GM19463 (cell line): ENCODE data around the gene CCR4.
A peak's percentile ranks its signal among the peaks of the same experiment; 100 is the strongest.
"Not testable (repeated sequence)": the region's sequence is repeated elsewhere in the genome, so short reads cannot be mapped to it uniquely, and the experiment has no call there.

Source experiments
- ATAC-seq: cut with Tn5 transposase; IDR thresholded peaks from one replicate; pipeline ENCODE4 v1.9.1; 2021; ENCODE audit warnings: mild to moderate bottlenecking, moderate library complexity; ENCODE audit not compliant: unreplicated experiment

CCR4 gene

DNA sequence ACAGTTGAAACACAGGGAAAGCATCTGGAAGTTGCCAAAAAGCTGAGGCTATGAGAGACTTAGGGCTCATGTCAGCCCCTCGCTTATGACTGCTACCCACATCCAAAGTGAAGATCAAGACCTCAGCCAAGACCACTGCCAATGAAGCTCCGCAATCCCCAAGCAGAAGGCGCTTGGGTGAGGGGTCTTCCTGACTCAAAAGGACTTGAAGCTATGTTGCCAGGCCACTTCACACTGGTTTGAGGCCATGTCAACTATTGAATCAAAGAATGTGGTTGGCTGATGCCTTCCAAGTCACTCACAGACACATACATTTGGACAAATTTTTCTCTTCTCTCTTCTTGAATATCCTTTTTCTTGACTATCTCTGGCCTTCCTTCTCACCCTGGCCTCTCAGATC is 928 bp upstream of the CCR4 start:
- no peak for ATAC-seq

DNA sequence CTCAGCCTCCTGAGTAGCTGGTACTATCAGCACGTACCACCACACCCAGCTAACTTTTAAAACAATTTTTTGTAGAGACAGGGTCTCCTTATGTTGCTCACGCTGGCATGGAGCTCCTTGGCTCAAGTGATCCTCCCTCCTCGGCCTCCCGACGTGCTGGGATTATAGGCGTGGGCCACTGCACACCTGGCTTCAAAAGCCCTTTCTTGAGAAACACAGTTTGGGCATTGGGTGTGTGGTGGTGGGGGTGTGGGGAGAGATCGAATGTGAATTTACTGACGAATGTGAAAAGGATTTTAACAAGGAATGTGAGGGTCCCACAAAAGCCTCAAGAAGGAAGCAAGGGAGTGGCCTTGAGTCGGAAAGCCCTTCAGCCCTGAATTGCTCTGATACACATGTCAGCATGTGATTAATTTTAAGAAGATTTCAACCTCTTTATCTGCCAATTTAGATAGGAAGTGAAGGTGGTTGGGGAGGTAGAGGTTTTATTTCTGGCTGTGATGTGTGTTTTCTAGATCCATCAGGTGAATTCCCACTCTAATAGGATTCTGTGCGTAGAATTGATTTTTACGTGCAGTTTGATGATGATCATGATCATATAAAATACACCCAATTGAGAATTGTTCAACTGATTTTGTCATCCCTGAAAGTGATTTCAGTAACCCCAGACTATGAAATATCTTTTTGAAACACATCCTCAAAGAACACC is 1.1 kb downstream of the CCR4 start:
- ATAC-seq: no peak

DNA sequence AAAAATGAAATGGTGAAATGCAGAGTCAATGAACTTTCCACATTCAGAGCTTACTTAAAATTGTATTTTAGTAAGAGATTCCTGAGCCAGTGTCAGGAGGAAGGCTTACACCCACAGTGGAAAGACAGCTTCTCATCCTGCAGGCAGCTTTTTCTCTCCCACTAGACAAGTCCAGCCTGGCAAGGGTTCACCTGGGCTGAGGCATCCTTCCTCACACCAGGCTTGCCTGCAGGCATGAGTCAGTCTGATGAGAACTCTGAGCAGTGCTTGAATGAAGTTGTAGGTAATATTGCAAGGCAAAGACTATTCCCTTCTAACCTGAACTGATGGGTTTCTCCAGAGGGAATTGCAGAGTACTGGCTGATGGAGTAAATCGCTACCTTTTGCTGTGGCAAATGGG is 3.1 kb downstream of the CCR4 start:
- ATAC-seq: no peak

DNA sequence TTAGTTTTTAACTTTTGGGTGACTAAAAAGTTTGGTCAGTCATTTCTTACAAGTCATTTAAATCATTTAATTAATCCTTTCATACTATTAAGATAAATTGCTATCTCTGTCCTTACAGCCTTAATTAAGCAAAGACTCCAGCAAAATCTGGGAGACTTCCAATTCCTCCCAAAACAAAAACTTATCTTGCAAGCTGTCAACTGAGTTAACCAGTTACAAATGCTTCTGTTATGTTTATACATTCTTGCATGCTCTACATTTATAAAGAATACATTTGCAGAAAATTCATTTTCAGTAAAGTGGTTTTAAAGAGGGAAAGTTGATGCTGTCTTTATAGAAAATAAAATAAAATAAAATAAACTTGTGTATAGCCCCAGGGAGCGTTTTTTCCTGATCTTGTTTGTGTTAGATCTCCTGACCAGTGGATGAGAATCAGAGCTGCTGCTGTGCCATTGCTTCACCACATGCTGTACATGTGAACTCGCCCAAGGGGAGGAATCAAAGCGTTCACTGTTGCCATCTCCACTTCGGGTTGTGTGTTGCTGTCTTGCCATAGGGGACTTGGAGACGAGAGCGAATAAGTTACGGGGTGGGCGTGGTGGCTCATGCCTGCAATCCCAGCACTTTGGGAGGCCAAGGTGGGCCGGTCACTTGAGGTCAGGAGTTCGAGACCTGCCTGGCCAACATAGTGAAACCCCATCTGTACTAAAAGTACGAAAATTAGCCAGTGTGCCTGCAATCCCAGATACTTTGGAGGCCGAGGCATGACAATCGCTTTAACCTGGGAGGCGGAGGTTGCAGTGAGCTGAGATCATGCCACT is 5.5 kb downstream of the CCR4 start:
- ATAC-seq: no peak

DNA sequence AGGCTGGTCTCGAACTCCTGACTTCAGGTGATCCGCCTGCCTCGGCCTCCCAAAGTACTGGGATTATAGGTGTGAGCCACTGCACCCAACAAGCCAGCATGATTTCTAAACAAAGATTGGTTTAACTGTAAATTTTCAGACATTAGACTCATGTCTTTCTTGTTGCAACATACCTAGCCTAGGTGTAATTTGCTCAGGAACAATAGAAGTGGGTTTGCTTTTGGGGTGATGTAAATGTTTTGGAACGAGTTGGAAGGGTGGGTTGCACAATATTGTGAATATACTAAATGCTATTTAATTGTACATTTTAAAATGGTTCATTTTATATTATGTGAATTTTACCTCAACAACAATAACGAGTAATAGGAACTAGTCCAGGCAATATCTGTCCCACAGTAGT is 7.1 kb downstream of the CCR4 start:
- ATAC-seq: no peak

DNA sequence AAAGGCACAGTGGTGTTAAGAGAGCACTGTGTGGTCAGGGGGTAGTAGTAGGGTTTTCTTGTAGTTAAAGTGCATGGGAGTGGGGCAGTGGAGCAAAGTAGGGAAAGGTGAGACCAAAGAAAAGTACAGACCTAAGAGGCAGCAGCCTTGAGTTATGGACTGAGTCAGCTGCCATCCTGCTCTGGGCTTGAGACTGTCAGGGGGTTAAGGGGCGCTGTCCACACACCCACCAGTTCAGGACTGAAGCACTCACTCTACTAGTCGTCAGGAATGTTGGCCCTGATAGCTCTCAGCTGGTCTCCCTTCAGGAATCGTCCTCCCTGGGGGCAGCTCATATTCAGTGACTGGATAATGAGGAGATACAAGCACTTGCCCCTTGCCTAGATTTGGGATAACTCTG is 7.9 kb downstream of the CCR4 start:
- no peak for ATAC-seq

DNA sequence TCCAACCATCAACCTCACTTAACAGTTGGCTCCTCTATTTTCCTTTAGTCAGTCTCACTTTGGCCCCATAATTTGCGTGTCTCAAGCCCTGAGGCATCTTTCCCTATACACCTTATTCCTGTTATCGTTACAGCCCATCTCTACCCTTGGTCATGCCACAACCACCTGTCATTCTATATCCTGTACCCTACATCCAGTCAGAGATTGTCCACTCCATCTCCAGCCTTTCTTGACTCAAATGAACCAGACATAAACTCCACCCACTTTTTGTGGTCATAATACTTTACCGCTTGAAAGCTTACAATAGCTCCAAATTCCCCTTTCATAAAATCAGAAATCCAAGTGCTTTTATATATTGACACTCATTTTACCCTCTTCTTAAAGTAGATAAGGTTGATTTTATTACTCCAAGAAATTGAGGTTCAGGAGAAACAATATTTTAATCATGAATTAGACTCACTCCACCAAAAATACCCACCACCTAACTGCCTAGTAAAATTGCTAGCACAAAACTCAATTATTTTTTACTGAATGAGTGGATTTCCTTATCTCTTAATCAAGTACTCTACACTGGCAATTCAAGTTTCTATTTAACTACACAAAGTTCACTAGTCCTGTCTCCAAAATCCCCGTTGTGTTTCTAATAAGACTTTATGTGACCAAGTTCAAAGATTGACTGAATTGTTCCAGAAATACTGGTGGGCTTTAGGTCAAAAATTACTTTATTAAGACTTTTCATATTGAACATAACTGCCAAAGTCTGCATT is 9.1 kb downstream of the CCR4 start:
- ATAC-seq: peak; percentile 68

DNA sequence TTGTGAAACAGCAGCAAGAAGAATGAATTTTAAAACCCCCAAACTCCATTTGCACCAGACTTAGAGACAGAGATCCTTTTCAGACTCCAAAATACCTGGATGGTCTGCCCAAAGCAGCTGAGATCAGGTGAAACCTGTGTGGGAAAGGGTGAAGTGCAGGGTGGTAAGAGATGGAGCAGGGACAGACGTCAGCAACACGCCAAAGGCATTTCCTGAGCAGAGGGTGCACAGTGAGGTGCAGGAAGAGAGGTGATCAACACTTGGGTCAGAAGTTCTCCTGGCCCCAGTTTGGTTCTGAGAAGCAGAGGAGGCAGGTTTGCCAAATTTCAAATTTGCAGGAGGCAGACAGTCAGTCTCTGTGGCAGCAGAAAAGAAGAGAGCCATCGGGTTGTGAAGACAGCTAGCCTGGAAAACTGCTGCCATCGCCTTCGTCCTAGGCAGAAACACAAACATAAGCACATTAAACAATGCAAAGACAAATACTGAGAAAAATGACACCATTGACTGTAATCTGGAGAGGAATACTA is 9.8 kb downstream of the CCR4 start:
- ATAC-seq: no peak

DNA sequence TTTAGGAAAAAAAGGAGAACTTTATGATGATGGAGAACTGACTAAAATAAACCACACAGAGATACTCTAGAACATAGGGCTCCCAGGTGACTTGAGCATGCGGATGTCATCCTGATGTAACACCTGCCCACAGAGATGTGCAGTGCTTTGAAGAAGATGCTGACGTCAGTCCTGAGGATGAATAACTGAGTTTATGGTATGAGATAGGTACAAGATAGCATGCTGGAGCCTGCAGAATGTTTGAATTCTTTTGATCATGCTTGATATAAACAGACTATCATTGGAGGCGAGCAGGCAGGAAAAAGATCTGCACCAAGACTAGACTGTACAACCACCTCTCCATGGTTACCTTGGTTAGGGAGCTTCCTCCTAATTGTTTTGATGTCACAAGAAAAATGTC is 12.4 kb downstream of the CCR4 start:
- no peak for ATAC-seq

DNA sequence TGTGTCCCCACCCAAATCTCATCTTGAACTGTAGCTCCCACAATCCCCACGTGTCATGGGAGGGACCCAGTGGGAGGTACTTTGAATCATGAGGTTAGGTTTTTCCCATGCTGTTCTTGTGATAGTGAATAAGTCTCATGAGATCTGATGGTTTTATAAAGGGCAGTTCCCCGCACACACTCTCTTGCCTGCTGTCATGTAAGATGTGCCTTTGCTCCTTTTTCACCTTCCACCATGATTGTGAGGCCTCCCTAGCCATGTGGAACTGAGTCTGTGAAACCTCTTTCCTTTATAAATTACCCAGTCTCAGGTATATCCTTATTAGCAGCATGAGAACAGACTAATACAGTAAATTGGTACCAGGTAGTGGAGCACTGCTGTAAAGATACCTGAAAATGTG is 13.3 kb downstream of the CCR4 start:
- ATAC-seq: not testable (repeated sequence)

DNA sequence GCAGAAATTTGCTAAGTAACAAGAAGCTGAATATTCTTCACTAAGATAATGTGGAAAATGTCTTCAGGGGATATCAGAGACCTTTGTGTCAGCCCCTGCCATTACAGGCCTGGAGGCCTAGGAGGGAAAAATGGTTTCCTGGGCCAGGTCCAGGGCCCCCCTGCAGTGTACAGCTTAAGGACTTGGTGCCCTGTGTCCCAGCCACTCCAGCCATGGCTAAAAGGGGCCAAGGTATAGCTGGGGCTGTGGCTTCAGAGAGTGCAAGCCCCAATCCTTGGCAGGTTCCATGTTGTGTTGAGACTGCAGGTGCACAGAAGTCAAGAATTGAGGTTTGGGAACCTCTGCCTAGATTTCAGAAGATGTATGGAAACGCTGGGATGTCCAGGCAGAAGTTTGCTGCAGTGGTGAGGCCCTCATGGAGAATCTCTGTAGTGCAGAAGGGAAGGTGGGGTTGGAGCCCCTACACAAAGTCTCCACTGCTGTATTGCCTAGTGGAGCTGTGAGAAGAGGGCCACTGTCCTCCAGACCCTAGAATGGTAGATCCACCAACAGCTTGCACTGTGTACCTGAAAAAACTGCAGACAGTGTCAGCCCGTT is 14.3 kb downstream of the CCR4 start:
- not testable (repeated sequence) for ATAC-seq

DNA sequence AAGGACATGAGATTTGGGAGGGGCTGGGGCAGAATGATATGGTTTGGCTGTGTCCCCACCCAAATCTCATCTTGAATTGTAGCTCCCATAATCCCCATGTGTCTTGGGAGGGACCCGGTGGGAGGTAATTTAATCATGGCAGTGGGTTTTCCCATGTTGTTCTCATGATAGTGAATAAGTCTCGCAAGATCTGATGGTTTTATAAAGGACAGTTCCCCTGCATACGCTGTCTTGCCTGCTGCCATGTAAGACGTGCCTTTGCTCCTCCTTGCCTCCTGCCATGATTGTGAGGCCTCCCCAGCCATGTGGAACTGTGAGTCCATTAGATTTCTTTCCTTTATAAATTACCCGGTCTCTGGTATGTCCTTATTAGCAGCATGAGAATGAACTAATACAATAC is 15.2 kb downstream of the CCR4 start:
- not testable (repeated sequence) for ATAC-seq

DNA sequence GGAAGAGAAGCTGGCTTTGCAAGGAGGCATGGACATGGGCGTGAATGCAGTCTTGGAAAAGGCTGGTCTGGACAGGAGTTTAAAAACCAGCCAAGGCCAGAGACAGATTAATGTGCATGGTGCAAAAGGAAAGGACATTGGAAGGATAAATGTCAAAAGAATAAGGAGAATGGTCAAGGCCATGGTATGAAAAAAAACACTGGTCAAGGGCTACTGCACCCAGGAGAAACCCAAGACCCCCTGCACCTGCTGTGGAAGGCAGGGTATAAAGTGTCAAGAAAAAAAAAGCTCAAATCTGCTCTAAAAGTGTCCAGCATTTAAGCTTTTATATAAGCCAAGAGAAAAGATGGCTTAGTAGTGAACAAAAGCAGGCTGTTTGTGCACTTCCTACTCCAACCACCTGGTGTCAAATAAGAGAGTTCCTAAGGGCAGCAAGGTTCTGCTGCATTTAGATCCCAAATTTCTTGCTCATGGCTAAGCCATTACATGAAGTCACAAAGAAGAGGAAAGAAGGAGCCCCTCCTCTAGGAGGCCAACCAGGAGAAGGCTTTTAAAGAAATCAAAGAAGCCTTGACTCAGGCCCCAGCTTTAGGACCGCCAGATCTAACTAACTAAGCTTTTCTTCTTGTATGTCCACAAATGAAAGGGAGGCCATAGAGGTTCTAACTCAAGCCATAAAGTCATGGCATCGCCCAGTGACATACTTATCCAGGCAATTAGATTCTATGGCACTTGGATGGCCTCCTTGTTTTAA is 16.9 kb downstream of the CCR4 start:
- no peak for ATAC-seq

DNA sequence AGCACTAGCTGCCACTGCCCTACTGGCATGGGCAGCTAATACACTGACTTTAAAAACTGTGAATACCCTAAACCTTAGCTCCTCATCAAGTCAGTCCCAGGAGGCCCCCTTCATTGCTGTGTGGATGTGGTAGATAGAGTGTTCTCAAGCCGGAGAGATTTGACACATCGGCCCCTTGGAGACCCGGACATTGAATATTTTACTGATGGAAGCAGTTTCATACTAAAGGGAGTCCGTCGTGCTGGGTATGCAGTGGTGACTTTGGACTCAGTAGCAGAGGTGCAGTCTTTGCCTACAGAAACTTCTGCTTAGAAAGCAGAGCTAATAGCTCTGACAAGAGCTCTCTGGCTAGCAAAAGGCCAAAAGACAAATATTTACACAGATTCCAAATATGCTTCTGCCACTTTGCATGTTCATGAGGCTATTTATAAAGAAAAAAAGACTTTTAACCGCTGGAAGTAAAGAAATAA is 17.5 kb downstream of the CCR4 start:
- ATAC-seq: no peak

DNA sequence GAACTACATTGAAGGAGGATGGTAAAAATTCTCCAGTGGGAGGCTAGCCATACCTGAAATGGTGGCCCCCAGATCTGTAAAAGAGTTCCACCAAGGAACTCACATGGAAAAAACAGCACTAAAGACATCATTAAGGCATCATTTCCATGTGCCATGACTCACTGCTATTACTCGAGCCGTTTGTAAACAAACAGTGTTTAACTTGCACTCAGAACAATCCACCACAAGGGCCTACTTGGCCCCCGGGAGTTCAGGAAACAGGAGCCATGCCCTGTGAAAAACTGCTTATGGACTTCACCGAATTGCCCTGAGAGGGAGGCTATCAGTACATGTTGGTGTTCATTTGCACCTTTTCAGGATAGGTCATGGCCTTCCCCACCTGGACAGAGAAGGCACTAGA is 18.2 kb downstream of the CCR4 start:
- no peak for ATAC-seq

DNA sequence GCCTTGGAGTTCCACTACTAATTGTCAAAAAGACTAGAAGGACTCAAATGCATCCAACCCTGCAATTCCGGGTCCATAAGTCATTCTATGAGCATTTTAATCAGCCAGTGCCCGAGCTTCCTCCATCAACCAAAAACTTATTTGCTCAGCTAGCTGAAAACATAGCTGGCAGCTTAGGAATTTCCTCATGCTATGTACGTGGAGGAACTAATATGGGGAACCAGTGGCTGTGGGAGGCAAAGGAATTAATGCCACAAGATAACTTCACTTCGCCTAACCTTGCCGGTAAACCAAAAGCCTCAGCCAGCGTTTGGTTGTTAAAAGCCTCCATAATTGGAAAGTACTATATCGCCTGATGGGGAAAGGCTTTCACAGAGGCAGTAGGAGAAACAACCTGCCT is 19.8 kb downstream of the CCR4 start:
- not testable (repeated sequence) for ATAC-seq

DNA sequence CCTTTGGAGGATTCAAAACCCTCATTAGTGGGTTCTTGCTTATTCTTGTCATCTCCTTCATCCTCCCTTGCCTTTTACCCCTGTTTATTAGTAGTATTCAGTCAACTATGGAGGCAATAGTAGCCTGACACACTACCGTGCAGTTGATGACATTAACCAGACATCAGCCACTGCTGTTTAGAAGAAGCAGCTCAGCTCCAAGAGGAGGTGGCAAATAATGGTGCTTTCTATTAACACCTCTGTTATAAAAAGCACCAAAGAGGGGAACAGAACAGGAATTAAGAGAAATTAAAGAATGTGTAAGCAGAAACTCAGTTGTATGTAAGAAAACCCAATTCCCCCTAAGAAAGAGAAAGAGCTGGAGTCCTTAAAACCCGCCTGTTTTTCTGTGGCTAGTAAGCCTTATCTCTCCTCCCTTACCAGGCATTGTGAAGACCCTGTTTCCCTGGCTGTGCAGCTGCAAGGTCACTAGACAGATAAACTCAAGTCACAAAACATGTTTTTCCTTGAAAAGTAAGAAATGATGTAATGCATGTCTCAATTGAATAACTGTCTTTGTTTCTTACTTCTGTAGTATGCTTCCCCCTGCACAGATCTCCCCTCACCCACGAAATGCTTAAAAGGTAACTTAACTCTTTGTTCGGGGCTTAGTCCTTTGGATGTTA is 21.2 kb downstream of the CCR4 start:
- no peak for ATAC-seq

DNA sequence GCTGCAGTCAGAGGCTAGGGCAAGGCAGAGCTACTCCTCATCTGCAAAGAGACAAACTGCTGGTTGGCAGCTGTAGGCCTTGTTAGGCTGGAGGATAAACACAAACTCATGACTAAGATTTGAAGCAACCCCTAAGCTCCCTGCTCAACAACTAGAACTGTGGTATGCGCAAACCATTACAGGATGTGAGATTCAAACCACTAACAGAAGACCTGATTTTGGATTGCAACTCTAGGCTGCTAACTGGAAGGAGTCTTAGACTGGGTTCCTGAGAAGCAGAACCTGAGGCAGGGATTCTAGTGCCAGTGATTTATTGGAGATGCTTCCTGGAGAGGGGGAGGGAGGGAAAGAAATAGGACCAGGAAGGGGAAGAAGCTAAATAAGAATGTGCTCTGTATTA is 22.5 kb downstream of the CCR4 start:
- peak; percentile 74 for ATAC-seq

DNA sequence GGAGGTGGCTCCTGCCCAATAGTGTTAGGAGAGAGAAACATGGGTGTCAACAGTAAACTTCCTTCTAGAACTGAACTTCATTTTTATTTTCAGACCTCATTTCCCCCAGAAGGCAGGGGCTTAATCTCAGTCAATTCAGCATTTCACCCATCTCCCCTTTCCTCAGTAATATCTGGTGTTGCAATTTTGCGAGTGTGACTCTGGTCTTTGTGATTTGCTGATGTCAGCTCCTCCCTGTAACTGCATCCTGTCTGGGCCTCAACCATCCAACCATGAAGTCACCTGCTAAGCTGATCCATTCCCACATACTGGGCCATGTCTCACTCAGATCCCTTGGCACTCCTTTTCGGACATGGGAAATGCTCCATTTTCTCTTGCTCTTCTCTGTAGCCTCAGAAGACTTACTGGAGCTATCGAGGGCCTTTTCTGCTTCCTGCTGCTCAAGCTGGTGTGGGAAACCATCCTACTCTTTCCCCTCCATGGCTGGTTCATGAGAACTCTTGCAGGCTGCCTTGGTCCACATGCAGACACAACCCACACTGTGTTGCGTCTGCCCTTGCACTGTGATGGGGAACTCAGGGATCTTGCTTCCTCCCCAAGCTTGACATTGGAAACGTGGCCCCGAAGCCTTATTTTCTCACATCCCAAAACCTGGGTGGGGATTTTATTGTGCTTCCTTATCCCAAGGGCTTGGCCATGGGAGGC is 24.6 kb downstream of the CCR4 start:
- no peak for ATAC-seq
